ENCODE measurements around the gene SPIB. TPM values are rescaled to one million over a fixed set of nuclear protein-coding genes. Genes with fewer than 3 reads are reported as not detected.

SPIB gene
- total RNA-seq, 1 donor from 2014 or later, result not detected

DNA sequence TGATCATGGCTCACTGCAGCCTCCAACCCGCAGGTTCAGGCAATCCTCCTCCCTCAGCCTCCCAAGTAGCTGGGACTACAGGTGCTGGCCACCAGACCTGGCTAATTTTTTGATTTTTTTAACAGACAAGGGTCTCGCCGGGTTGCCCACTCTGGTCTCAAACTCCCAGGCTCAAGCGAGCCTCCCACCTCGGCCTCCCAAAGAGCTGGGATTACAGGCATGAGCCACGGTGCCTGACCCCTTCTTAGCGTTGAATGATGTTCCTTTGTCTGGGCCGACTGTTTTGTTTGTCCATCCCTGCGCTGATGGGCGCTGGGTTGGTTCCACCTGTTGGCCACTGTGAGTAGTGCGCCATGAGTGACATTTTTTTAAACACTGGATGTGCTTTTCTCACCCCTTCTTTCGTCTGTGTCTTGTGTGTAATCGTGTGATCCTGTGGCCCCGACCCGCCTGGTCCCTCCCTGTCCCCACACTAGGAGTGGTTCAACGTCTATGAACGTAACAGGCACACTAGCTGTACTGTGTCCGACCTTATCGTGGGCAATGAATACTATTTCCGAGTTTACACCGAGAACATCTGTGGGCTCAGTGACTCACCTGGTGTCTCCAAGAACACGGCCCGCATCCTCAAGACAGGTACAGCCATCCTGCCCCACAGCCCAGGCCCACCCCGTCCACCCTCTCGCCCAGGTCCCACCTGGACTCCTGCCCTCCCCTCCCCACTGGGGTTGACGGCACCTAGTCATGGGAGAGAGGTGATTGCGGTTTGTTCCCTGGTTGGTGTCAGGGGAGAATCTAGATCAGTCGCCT is 42.5 kb downstream of the SPIB start:
- Histone ChIP-seq H3K27me3 (ENCODE audit: control insufficient read depth, insufficient read depth, low read length) (peaks cover 17% of the 10 kb centered on the region), H3K36me3 (ENCODE audit: control insufficient read depth, insufficient read depth, low read length) (no peaks in the 10 kb centered on the region), H3K4me3 (ENCODE audit: low read depth, low read length) (no peak overlapping the region)
- TF ChIP-seq, protein P1, sequence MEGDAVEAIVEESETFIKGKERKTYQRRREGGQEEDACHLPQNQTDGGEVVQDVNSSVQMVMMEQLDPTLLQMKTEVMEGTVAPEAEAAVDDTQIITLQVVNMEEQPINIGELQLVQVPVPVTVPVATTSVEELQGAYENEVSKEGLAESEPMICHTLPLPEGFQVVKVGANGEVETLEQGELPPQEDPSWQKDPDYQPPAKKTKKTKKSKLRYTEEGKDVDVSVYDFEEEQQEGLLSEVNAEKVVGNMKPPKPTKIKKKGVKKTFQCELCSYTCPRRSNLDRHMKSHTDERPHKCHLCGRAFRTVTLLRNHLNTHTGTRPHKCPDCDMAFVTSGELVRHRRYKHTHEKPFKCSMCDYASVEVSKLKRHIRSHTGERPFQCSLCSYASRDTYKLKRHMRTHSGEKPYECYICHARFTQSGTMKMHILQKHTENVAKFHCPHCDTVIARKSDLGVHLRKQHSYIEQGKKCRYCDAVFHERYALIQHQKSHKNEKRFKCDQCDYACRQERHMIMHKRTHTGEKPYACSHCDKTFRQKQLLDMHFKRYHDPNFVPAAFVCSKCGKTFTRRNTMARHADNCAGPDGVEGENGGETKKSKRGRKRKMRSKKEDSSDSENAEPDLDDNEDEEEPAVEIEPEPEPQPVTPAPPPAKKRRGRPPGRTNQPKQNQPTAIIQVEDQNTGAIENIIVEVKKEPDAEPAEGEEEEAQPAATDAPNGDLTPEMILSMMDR (IDR thresholded peaks at IDR 0.05; ENCODE audit: insufficient read depth, low read length, poor library complexity, severe bottlenecking), result peak; percentile 78
- DNase-seq (ENCODE audit: low read depth), result no peak

GRCh38 chr19:50462970-50463369 is 44.2 kb downstream of the SPIB start:
- TF ChIP-seq, protein P1 (IDR thresholded peaks at IDR 0.05; ENCODE audit: insufficient read depth, low read length, poor library complexity, severe bottlenecking), result no peak
- H3K36me3 ChIP-seq (ENCODE audit: control insufficient read depth, insufficient read depth, low read length), result no peaks in the 10 kb centered on the region
- peaks cover 15% of the 10 kb centered on the region for H3K27me3 ChIP-seq (ENCODE audit: control insufficient read depth, insufficient read depth, low read length)
- H3K4me3 ChIP-seq (ENCODE audit: low read depth, low read length), result no peak overlapping the region
- DNase-seq (ENCODE audit: low read depth), result no peak

GRCh38 chr19:50464348-50464747 is 45.6 kb downstream of the SPIB start:
- TF ChIP-seq, protein P1 (IDR thresholded peaks at IDR 0.05; ENCODE audit: insufficient read depth, low read length, poor library complexity, severe bottlenecking), result no peak
- Histone ChIP-seq H3K4me3 (ENCODE audit: low read depth, low read length) (no peak overlapping the region), H3K36me3 (ENCODE audit: control insufficient read depth, insufficient read depth, low read length) (no peaks in the 10 kb centered on the region), H3K27me3 (ENCODE audit: control insufficient read depth, insufficient read depth, low read length) (peaks cover 6% of the 10 kb centered on the region)
- no peak for DNase-seq (ENCODE audit: low read depth)

GRCh38 chr19:50465000-50465399 is 46.3 kb downstream of the SPIB start:
- H3K27me3 ChIP-seq (ENCODE audit: control insufficient read depth, insufficient read depth, low read length), result peaks cover 6% of the 10 kb centered on the region
- no peak overlapping the region for H3K4me3 ChIP-seq (ENCODE audit: low read depth, low read length)
- no peaks in the 10 kb centered on the region for H3K36me3 ChIP-seq (ENCODE audit: control insufficient read depth, insufficient read depth, low read length)

GRCh38 chr19:50465986-50466705 is 47.4 kb downstream of the SPIB start:
- Histone ChIP-seq H3K27me3 (ENCODE audit: control insufficient read depth, insufficient read depth, low read length) (peaks cover 6% of the 10 kb centered on the region), H3K36me3 (ENCODE audit: control insufficient read depth, insufficient read depth, low read length) (no peaks in the 10 kb centered on the region), H3K4me3 (ENCODE audit: low read depth, low read length) (no peak overlapping the region)
- no peak for DNase-seq (ENCODE audit: low read depth)
- TF ChIP-seq, protein P1 (IDR thresholded peaks at IDR 0.05; ENCODE audit: insufficient read depth, low read length, poor library complexity, severe bottlenecking), result peak; percentile 31

More at GRCh38 chr19:50465000-50465399, 46.3 kb downstream of the SPIB start:
- TF ChIP-seq, protein P1 (IDR thresholded peaks at IDR 0.05; ENCODE audit: insufficient read depth, low read length, poor library complexity, severe bottlenecking), result no peak
- no peak for DNase-seq (ENCODE audit: low read depth)

Measured in kidney epithelial cell (primary cell).